22Rv1 (cell line): Measurements from ENCODE around the gene SCG3.
A peak's percentile ranks its signal among the peaks of the same experiment; 100 is the strongest.

ENCODE experiments used
- H3K27ac ChIP-seq: fragments of 450-650 bp; 2 replicates; pipeline ENCODE4 v1.5.1; 2017
- CTCF ChIP-seq: fragments of 450-650 bp; IDR thresholded peaks from 2 replicates; pipeline ENCODE4 v1.5.1; 2017; ENCODE audit warnings: mild to moderate bottlenecking
- ZFX ChIP-seq: fragments of 450-650 bp; IDR thresholded peaks from 2 replicates; pipeline ENCODE4 v1.6.1; 2017; ENCODE audit warnings: antibody characterized with exemption, borderline replicate concordance

SCG3 gene

GRCh38 chr15:51706291-51706690, 25.0 kb downstream of the SCG3 start:
- TF ChIP-seq ZFX (no peak), CTCF (no peak)
- H3K27ac ChIP-seq = no peak overlapping the region

- no peak for TF ChIP-seq ZFX
- TF ChIP-seq CTCF = no peak
- peak overlapping the region; percentile 79; the same call in 1 of the 2 replicates for H3K27ac ChIP-seq
Measured at GRCh38 chr15:51706926-51707608, 25.8 kb downstream of the SCG3 start.

- peak overlapping the region; percentile 79 for H3K27ac ChIP-seq
- TF ChIP-seq ZFX = no peak
- TF ChIP-seq CTCF = no peak
Measured at GRCh38 chr15:51708013-51708412, 26.7 kb downstream of the SCG3 start.

GRCh38 chr15:51709031-51709430, 27.7 kb downstream of the SCG3 start:
- TF ChIP-seq CTCF (no peak), ZFX (no peak)
- H3K27ac ChIP-seq = peak overlapping the region; percentile 79

- no peak overlapping the region for H3K27ac ChIP-seq
- TF ChIP-seq CTCF = no peak
- TF ChIP-seq ZFX = no peak
Measured at GRCh38 chr15:51714162-51714561, 32.9 kb downstream of the SCG3 start.

- no peak overlapping the region for H3K27ac ChIP-seq
- no peak for TF ChIP-seq ZFX
- TF ChIP-seq CTCF = no peak
Measured at GRCh38 chr15:51714911-51715310, 33.6 kb downstream of the SCG3 start.

GRCh38 chr15:51718219-51718618, 36.9 kb downstream of the SCG3 start:
- TF ChIP-seq ZFX (no peak), CTCF (no peak)
- no peak overlapping the region for H3K27ac ChIP-seq
